Jurkat, Clone E6-1 (cell line): ENCODE data around the gene PSMG3. TPM values are rescaled to one million over a fixed set of nuclear protein-coding genes. Genes with fewer than 3 reads are reported as not detected.

ENCODE experiments used
- DNase-seq: peaks from one replicate; pipeline ENCODE4 v3.0.0-alpha.2; 2011; ENCODE audit warnings: low read depth, low spot score
- H3K4me3 ChIP-seq: 2 replicates; pipeline ENCODE4 v1.5.1; 2011; ENCODE audit warnings: mild to moderate bottlenecking, low read length, control low read depth, moderate library complexity
- polyA plus RNA-seq: library from polyadenylated mRNA; unstranded; fragments of >200 nt; gene quantifications from one replicate; pipeline ENCODE4 v1.2.1, GENCODE V29; 2012; ENCODE audit warnings: missing spikeins; ENCODE audit not compliant: insufficient read length, insufficient read depth

The PSMG3 gene, protein sequence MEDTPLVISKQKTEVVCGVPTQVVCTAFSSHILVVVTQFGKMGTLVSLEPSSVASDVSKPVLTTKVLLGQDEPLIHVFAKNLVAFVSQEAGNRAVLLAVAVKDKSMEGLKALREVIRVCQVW
- polyA plus RNA-seq = 153 TPM

GRCh38 chr7:1569833-1570632 lies at the start of gene PSMG3:
PSMG3 (minus strand) TSS chr7:1570032; CDS start chr7:1569339, 693 bp downstream.
- peak; percentile 72 for DNase-seq
- peak within 1 kb of the TSS; percentile 93 for H3K4me3 ChIP-seq

GRCh38 chr7:1618475-1618874 lies 48.6 kb upstream of the PSMG3 start:
- H3K4me3 ChIP-seq = no peak overlapping the region
- DNase-seq = no peak

GRCh38 chr7:1617957-1618356 lies 48.1 kb upstream of the PSMG3 start:
- H3K4me3 ChIP-seq = no peak overlapping the region
- no peak for DNase-seq

DNA sequence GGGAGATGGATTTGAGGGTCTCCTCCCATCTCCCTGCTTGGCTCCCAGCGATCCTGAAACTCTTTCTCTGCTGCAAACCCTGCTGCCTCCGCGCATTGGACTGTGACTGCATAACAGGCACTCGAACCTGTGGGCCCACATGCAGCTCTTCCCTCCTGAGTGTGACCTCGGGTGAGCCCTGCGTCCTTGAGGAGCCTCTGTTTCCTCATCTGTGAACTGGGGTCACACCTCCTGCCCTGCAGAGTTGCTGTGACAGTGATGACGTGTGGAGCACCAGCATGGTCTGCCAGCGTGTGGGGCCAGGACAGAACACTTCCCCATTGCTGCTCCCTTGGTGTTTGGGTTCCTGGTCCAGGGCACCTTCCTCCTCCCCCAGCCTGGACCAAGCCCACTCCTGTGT lies 46.9 kb upstream of the PSMG3 start:
- DNase-seq = no peak
- H3K4me3 ChIP-seq = no peak overlapping the region

GRCh38 chr7:1611708-1612241 lies 41.9 kb upstream of the PSMG3 start:
- H3K4me3 ChIP-seq = no peak overlapping the region
- DNase-seq = no peak

- no peak for DNase-seq
- H3K4me3 ChIP-seq = no peak overlapping the region
Measured at GRCh38 chr7:1610678-1611302, 41.0 kb upstream of the PSMG3 start.

- no peak overlapping the region for H3K4me3 ChIP-seq
- no peak for DNase-seq
Measured at GRCh38 chr7:1610013-1610677, 40.3 kb upstream of the PSMG3 start.

DNA sequence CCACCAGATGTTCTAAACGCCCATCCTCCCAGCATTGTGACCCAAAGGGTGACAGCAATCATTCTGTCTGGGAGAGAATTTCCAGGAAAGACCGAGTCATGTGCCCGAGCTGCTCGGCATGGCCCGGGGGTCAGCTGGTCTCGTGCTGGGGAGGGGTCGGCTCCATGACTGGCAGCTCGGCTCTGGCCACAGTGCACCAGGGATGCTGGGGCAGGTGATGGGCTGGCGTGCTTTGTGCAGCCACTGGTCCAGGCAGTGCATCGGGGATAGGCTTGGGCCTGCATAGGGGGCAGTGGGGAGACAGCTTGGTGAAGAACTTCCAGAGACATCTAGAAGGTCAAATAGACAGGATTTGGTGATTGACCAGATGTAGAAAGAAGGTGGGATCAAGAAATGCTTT lies 39.2 kb upstream of the PSMG3 start:
- DNase-seq = no peak

DNA sequence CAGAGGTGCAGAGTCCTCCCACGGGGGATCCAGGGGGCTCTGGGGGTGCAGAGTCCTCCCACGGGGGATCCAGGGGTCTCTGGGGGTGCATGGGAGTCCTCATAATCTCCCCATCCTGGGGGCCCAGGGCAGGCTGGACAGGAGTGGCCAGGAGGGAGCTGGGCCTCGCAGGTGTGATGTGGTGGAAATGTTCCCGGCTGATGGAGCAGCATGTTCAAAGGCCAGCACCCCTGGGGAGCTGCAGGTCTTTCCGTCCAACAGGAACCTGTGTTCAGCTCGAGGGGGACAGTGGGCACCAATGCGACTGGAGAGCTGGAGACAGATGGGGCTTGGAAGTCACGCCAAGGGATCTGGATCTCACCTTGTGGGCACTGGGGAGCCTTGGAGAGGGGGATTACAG lies 38.5 kb upstream of the PSMG3 start:
- no peak for DNase-seq
- H3K4me3 ChIP-seq = no peak overlapping the region

More for the DNA sequence above, 39.2 kb upstream of the PSMG3 start:
- no peak overlapping the region for H3K4me3 ChIP-seq

DNA sequence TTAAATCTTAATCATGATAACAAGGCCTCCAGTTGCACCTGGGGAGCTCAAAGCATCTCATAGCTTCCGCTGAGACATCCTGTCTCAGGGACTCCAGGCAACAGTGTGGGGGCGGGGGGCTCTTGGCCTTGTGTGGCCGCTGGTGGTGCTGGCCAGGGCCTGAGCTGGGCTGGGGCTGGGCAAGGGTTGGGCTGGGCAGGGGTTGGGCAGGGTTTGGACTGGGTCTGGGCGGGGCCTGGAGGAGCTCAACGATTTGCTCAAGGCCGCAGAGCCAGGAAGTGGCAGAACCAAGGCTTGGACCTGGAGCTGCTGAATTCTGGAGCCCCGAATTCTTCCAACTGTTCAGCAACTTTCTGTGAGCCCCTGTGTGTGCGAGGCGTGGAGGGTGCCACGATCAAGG lies 37.9 kb upstream of the PSMG3 start:
- H3K4me3 ChIP-seq = no peak overlapping the region
- no peak for DNase-seq

- H3K4me3 ChIP-seq = no peak overlapping the region
- DNase-seq = no peak
Measured at GRCh38 chr7:1607001-1607400, 37.2 kb upstream of the PSMG3 start.

- DNase-seq = no peak
Measured at GRCh38 chr7:1604383-1604782, 34.6 kb upstream of the PSMG3 start.

GRCh38 chr7:1603346-1604225 lies 33.8 kb upstream of the PSMG3 start:
- no peak for DNase-seq
- no peak overlapping the region for H3K4me3 ChIP-seq

More at GRCh38 chr7:1604383-1604782, 34.6 kb upstream of the PSMG3 start:
- H3K4me3 ChIP-seq = no peak overlapping the region

GRCh38 chr7:1602386-1602785 lies 32.6 kb upstream of the PSMG3 start:
- H3K4me3 ChIP-seq = no peak overlapping the region
- no peak for DNase-seq

GRCh38 chr7:1601956-1602355 lies 32.1 kb upstream of the PSMG3 start:
- DNase-seq = no peak
- H3K4me3 ChIP-seq = no peak overlapping the region

DNA sequence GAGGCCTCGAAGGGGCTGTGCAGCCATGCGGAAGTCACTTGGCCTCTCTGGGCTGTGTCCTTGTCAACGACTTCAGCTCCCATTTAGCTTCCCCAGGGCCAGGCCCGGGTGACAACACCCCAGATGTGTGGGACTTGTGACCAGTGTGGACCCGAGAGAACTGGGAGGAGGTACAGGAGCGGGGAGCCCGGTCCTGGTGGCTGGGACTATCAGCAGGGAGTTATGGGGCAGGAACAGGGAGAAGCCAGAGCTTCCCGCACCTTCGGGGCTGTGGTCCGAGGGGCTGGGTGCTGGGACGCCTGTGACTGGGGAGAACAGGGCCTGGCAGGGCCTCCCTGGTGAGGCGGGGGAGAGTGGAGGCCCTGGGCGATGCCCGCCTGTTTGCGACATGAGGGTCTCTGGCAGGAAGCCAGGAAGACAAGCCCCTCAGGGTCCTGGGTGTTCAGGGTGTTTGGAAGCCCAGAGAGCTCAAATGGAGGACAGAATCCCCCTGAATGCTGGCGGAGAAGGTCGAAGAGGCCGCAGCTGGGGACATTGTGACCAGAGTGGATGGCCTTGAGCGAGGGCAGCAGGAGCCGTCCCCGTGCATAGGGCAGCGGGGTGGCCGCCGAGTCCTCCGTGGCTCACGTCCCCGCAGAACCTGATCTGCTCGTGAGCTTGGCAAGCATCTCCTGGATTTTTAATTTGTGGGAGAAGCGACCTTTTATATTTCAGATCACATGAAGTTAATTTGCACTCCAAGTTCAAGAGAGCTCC lies 30.0 kb upstream of the PSMG3 start:
- DNase-seq = no peak
- H3K4me3 ChIP-seq = no peak overlapping the region

- no peak for DNase-seq
Measured at GRCh38 chr7:1598961-1599639, 29.3 kb upstream of the PSMG3 start.

More at GRCh38 chr7:1598961-1599639, 29.3 kb upstream of the PSMG3 start:
- H3K4me3 ChIP-seq = no peak overlapping the region
